ENCODE results near the gene PTGR3.

Gene PTGR3

GRCh38 chr18:75211953-75212750 is 3.2 kb upstream of the PTGR3 start (continued):
- TF ChIP-seq ZNF701 (tag by site-specific recombination; IDR thresholded peaks at IDR 0.05) (peak; percentile 96), ZFHX2 (tag by site-specific recombination; conservative IDR thresholded peaks at IDR 0.05) (peak; percentile 89), ZNF146 (tag by site-specific recombination; IDR thresholded peaks at IDR 0.05) (no peak), BCL6B (tag by site-specific recombination; IDR thresholded peaks at IDR 0.05) (peak; percentile 27; the same call in 1 of the 2 replicates), ZXDB (tag by site-specific recombination; IDR thresholded peaks at IDR 0.05) (peak; percentile 84), ZNF585B (tag by site-specific recombination; IDR thresholded peaks at IDR 0.05) (no peak), EGR2 (tag by site-specific recombination; IDR thresholded peaks at IDR 0.05; ENCODE audit: low read depth) (peak; percentile 81; the same call in 1 of the 2 replicates), ZNF548 (tag by site-specific recombination; IDR thresholded peaks at IDR 0.05) (no peak), ZNF155 (tag by site-specific recombination; IDR thresholded peaks at IDR 0.05) (no peak), ZNF169 (tag by site-specific recombination; IDR thresholded peaks at IDR 0.05) (no peak), ZBTB26 (tag by site-specific recombination; optimal IDR thresholded peaks at IDR 0.05) (peak; percentile 51), ZNF366 (tag by site-specific recombination; conservative IDR thresholded peaks at IDR 0.05) (peak; percentile 52), ZFP41 (tag by site-specific recombination; IDR thresholded peaks at IDR 0.05; ENCODE audit: borderline replicate concordance) (no peak), ZNF510 (tag by site-specific recombination; IDR thresholded peaks at IDR 0.05; ENCODE audit: insufficient replicate concordance) (no peak), ZNF560 (tag by site-specific recombination; IDR thresholded peaks at IDR 0.05; ENCODE audit: borderline replicate concordance) (no peak), OSR2 (tag by site-specific recombination; IDR thresholded peaks at IDR 0.05) (peak; percentile 69), IKZF3 (tag by site-specific recombination; IDR thresholded peaks at IDR 0.05) (peak; percentile 25; the same call in 1 of the 2 replicates), INSM2 (tag by site-specific recombination; IDR thresholded peaks at IDR 0.05) (no peak), ZNF214 (tag by site-specific recombination; IDR thresholded peaks at IDR 0.05; ENCODE audit: borderline replicate concordance) (no peak), ZFP37 (tag by site-specific recombination; IDR thresholded peaks at IDR 0.05) (no peak), ZNF133 (tag by site-specific recombination; IDR thresholded peaks at IDR 0.05) (no peak), GLI2 (tag by site-specific recombination; IDR thresholded peaks at IDR 0.05; ENCODE audit: borderline replicate concordance, low read depth) (0 out of 2 replicates have a peak, but pooled peaks have one; percentile 13), PRDM6 (tag by site-specific recombination; IDR thresholded peaks at IDR 0.05) (peak; percentile 99), ZNF843 (tag by site-specific recombination; IDR thresholded peaks at IDR 0.05) (peak; percentile 86), PRDM4 (tag by site-specific recombination; IDR thresholded peaks at IDR 0.05) (peak; percentile 64), ZNF398 (tag by site-specific recombination; IDR thresholded peaks at IDR 0.05) (peak; percentile 51; the same call in 1 of the 2 replicates), KLF9 (tag by site-specific recombination; IDR thresholded peaks at IDR 0.05; ENCODE audit: low read depth) (peak; percentile 78), SP7 (tag by site-specific recombination; IDR thresholded peaks at IDR 0.05) (peak; percentile 87), GFI1B (tag by site-specific recombination; IDR thresholded peaks at IDR 0.05) (peak; percentile 94), ZNF335 (tag by site-specific recombination; conservative IDR thresholded peaks at IDR 0.05) (peak; percentile 80)
